HUES48 (cell line): Measurements from ENCODE around the gene TPRKB.
"Not testable (repeated sequence)": the region's sequence is repeated elsewhere in the genome, so short reads cannot be mapped to it uniquely, and the experiment has no call there.

ENCODE experiments used
- H3K27ac ChIP-seq: one replicate; pipeline ENCODE4 v1.7.0; 2013; ENCODE audit warnings: low read depth, low read length, inconsistent platforms
- H3K27me3 ChIP-seq: 2 replicates; pipeline ENCODE4 v1.6.1; 2013; ENCODE audit warnings: mild to moderate bottlenecking, low read length; ENCODE audit not compliant: control insufficient read depth, insufficient read depth
- H3K36me3 ChIP-seq: 2 replicates; pipeline ENCODE4 v1.6.1; 2013; ENCODE audit warnings: low read length; ENCODE audit not compliant: control insufficient read depth, insufficient read depth
- H3K4me1 ChIP-seq: 2 replicates; pipeline ENCODE4 v1.6.1; 2013; ENCODE audit warnings: mild to moderate bottlenecking, low read length; ENCODE audit not compliant: control insufficient read depth, insufficient read depth
- H3K4me3 ChIP-seq: 2 replicates; pipeline ENCODE4 v1.5.1; 2013; ENCODE audit warnings: mild to moderate bottlenecking, low read depth, low read length
- H3K9ac ChIP-seq: 2 replicates; pipeline ENCODE4 v1.6.1; 2013; ENCODE audit warnings: mild to moderate bottlenecking, low read depth, low read length, moderate library complexity
- H3K9me3 ChIP-seq: 2 replicates; pipeline ENCODE4 v1.6.1; 2013; ENCODE audit warnings: low read length; ENCODE audit not compliant: control insufficient read depth, insufficient read depth

TPRKB gene

DNA sequence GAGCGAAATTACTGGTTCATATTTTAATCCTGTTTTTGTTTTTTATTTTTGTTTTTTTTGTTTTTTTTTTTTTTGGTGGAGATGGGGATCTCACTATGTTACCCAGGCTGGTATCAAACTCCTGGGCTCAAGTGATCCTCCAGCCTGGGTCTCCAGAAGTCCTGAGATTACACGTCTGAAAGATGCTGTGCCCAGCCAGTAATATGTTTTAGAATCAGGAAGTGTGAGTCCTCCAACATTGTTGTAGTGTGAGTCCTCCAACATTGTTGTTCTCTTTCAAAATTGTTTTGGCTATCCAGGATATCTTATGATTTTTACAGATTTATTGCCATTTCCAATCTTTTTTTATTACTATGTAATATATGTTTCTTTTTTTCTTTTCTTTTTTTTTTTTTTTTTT is 23.1 kb downstream of the TPRKB start:
- Histone ChIP-seq H3K36me3 (no peaks in the 10 kb centered on the region), H3K4me3 (no peak overlapping the region), H3K27me3 (no peaks in the 10 kb centered on the region), H3K9me3 (no peaks in the 10 kb centered on the region; the same call in 1 of the 2 replicates), H3K9ac (no peak overlapping the region), H3K27ac (no peak overlapping the region), H3K4me1 (no peaks in the 10 kb centered on the region)

DNA sequence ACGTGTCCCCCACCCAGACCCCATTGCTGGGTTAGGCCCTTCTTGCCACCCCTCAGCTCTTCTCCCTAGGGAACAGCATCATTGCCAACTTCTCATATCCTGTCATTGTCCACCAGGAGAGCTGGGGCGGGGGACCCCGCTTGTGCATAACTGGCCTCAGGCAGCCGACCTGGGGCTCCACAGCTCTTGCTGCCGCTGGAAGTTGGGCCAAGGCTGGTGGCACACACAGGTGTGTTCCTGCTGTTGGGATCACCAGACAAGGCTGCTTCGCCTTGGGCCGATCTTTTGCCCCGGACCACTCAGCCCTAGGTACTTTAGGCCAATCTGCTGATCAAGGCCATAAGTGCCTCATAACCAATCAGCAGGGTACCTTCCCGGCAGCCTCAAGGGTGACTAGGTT is 28.6 kb downstream of the TPRKB start:
- no peaks in the 10 kb centered on the region for H3K4me1 ChIP-seq
- H3K4me3 ChIP-seq = no peak overlapping the region
- H3K36me3 ChIP-seq = no peaks in the 10 kb centered on the region
- no peak overlapping the region for H3K27ac ChIP-seq
- no peaks in the 10 kb centered on the region for H3K9me3 ChIP-seq
- no peaks in the 10 kb centered on the region for H3K27me3 ChIP-seq
- H3K9ac ChIP-seq = no peak overlapping the region

DNA sequence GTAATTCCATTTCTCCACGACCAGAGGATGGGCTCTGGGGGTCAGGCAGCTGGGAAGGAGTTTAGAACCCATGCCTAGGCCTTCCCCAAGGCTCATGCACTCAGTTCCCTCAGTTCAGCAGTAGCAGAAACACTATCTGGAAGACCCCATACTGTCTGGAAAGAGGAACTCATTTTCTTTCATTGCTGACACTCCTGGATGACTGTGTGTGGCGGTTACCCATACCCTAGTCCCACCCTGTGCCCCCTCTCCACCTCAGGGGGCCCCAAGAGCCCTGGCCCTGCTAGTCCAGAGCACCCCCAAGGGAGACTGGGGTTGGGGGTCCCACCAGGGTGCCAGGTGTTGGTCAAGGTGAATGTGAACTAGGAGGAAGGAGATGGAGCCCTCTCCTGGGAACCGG is 29.5 kb downstream of the TPRKB start:
- H3K4me3 ChIP-seq = no peak overlapping the region
- no peak overlapping the region for H3K9ac ChIP-seq
- H3K27ac ChIP-seq = no peak overlapping the region
- no peaks in the 10 kb centered on the region for H3K9me3 ChIP-seq
- no peaks in the 10 kb centered on the region for H3K4me1 ChIP-seq
- H3K27me3 ChIP-seq = no peaks in the 10 kb centered on the region
- H3K36me3 ChIP-seq = no peaks in the 10 kb centered on the region

DNA sequence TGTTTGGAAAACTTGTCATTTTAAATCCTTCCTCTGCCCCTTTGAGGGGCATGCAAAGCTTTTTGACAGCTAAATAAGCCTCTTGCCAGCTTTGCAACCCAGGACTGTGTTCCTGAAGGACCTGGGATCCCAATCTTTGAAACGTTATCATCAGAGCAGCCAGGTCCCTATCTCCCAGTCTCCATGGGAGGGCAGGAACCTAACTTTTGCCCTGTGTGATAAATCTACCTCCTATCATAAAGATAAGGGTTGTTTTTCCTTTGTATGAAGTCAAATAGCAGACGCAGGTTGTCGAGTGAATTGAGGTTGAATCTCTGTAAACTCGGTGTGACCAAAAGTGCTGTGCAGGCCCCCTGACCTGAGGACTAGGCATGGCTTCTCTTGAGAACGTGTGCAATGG is 30.1 kb downstream of the TPRKB start:
- Histone ChIP-seq H3K9ac (no peak overlapping the region), H3K27me3 (no peaks in the 10 kb centered on the region), H3K4me3 (no peak overlapping the region), H3K27ac (no peak overlapping the region), H3K4me1 (no peaks in the 10 kb centered on the region), H3K9me3 (no peaks in the 10 kb centered on the region), H3K36me3 (no peaks in the 10 kb centered on the region)

DNA sequence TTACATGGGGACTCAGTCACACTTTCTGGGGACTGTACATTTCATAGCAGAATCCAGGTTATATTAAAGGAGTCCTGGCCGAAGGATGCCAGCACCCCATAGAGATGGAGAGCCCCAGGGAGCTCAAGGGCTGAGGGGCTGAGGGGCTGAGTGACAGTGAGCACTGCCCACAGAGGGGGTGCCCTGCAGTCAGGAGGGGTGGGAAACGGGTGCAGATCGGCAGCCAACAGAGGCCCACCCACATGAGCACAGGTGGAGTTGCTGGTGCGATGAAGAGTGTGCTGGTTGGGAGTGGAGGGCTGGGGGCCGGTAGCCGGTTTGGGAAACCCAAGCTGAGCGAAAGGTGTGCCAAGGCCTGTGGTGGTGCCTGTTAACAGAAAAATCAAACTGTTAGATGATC is 32.1 kb downstream of the TPRKB start:
- no peaks in the 10 kb centered on the region for H3K9me3 ChIP-seq
- H3K4me1 ChIP-seq = no peaks in the 10 kb centered on the region
- no peak overlapping the region for H3K27ac ChIP-seq
- H3K4me3 ChIP-seq = no peak overlapping the region
- no peaks in the 10 kb centered on the region for H3K27me3 ChIP-seq
- no peaks in the 10 kb centered on the region for H3K36me3 ChIP-seq
- H3K9ac ChIP-seq = no peak overlapping the region

DNA sequence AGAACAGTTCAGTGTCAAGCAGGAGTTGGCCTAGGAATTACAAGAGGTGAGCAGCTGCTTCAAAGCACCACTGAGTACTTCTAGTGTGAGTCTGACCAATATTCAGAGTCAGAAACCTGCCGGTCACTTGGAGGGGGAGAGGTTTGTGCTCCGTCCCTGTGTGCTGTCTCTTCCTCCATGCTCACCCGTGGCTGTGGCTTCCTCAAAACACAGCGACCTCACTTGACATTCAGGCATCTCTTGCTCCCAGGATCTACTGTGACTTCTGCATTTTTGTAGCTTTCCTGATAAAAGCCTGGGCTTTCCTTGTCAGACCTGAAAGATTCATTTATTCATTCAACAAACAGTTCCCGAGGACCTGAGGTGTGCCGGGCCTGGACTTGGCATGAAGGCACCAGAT is 32.9 kb downstream of the TPRKB start:
- no peaks in the 10 kb centered on the region for H3K36me3 ChIP-seq
- H3K27ac ChIP-seq = no peak overlapping the region
- H3K4me3 ChIP-seq = no peak overlapping the region
- H3K9ac ChIP-seq = no peak overlapping the region
- H3K4me1 ChIP-seq = no peaks in the 10 kb centered on the region
- H3K27me3 ChIP-seq = no peaks in the 10 kb centered on the region
- H3K9me3 ChIP-seq = no peaks in the 10 kb centered on the region

DNA sequence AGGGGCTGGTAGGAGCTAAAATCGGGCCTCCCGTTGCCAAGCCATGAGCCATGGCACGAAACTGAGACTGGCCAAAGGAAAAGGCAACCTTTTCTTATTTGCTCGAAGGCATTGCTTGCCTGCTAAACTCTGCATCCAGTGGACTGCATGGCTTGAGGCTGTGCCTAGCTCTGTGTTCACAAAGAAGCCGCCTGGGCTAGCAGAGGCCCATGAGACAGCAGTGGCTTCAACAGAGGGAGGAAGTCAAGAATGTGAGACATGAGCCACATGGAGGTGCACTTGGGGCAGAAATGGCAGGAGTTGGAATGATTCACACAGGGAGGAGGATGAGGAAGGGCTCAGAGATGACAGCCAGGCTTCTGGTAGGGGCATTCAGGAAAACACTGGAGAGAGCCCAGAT is 33.5 kb downstream of the TPRKB start:
- no peak overlapping the region for H3K9ac ChIP-seq
- H3K36me3 ChIP-seq = no peaks in the 10 kb centered on the region
- H3K9me3 ChIP-seq = peaks cover 3% of the 10 kb centered on the region
- H3K27ac ChIP-seq = no peak overlapping the region
- no peaks in the 10 kb centered on the region for H3K27me3 ChIP-seq
- no peaks in the 10 kb centered on the region for H3K4me1 ChIP-seq
- H3K4me3 ChIP-seq = no peak overlapping the region

DNA sequence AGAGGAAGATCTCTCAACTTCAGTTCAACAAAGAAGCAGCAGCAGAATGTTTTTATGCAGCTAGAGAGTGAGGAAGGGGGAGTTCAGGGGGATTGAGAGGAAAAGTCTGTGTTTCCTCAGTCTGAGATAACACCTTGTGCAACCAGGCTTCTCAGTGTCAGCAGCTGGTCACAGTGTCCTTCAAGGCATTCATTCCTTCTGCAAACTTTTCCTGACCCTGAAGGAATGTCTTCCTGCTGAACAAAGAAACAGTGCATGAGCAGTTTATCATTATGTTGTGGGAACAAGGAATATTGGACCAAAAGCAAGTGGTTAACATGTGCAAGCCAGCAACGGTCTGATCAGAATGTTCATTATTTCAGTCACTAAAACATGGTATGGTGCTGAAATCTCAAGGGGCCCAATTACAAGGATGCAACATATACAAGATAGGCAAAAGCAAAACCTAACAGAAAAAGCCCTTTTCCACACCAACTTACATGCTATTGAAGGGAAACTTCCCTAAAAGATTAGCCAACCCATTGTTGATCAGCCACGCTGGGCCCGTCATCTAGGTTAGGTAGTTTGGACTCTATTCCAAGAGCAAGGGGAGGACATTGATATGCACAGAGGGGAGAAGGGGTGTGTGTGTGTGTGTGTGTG is 34.2 kb downstream of the TPRKB start:
- H3K4me1 ChIP-seq, H3K27me3 ChIP-seq, H3K4me3 ChIP-seq, H3K36me3 ChIP-seq, H3K27ac ChIP-seq, H3K9ac ChIP-seq, H3K9me3 ChIP-seq: not testable (repeated sequence)

DNA sequence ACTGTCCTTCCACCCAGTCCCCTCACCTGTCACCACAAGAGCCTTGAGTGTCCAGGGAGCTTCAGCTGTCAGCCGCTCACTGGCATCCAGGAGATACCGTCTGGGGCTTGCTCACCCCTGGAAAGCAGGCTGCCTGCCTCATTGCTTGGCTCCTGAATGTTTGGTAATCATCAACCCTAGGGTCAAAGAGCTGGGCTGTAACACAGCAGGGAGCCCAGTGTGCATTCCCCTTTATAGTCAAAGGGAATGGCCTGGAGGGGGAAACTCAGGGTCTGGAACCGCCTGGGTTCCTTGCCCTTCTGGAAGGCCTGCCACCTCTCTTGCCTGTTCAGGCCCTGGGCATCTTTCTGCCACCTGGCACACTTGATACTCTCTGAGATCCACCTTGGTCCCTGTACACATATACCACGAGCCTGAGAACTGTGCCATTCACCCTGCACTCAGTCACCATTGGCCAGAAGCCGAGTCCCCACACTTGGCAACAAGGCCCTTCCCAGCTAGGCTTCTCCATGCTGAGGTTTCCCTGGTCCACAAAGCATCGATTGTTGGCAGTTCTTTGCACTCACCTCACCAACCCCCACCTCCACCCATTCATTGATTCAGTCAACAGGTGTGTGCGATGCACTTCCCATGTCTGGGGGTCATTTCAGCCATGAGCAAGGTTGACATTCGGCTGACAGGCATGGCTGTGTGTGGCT is 35.0 kb downstream of the TPRKB start:
- peaks cover 18% of the 10 kb centered on the region for H3K9me3 ChIP-seq
- no peaks in the 10 kb centered on the region for H3K27me3 ChIP-seq
- no peak overlapping the region for H3K4me3 ChIP-seq
- H3K27ac ChIP-seq = no peak overlapping the region
- no peak overlapping the region for H3K9ac ChIP-seq
- H3K4me1 ChIP-seq = no peaks in the 10 kb centered on the region
- no peaks in the 10 kb centered on the region for H3K36me3 ChIP-seq

DNA sequence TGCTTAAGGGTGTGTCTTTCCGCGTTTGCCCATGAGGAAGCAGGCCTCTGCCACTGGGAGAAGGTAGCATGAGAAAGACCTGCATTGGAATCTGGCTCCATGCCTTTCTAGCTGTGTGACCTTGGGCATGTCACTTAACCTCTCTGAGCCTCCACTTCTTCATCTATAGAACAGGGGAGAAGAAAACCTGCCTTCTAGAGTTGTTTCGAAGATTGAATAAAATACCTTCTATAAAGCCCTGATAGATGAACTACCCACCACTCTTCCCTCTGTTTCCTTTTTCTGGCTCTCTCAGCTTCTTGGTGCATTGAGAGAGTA is 35.7 kb downstream of the TPRKB start:
- peaks cover 18% of the 10 kb centered on the region for H3K9me3 ChIP-seq
- H3K27ac ChIP-seq, H3K36me3 ChIP-seq, H3K4me1 ChIP-seq, H3K27me3 ChIP-seq, H3K9ac ChIP-seq, H3K4me3 ChIP-seq: not testable (repeated sequence)

DNA sequence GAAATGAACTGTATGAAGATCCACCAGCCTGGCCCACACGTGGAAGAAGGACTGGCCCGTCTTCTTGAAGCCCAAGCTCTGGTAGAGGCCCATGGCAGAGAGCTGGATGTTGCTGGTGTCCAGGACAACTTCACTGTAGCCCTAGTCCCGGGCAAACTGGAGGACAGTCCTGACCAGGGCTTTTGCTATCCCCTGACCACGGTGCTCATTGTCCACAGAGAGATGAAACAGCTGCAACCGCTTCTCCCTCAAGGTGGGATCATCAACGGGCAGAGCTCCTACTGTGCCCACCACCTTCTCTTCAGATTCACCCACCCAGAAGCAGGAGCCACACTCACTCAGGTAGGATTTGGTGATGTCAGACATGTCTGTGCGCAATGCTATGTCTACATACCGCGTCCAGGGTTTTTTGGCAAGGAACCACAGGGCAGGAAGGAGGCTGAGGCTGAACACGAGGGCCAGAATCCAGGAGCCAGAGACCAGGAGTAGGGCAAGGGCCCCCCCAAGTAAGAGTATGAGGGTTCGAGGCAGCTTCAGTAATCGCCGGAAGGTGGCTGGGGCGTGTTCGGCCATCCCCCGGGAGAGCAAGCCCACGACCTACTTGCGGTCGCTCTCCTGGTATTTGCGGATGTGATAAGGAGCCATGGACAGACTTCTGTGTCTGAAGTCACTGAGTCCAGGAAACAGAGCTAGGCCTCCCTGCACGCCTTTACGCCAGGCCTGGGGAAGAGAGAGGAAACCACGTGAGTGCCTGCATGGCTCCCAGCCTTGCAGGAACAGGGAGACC is 36.3 kb downstream of the TPRKB start:
- H3K27me3 ChIP-seq = no peaks in the 10 kb centered on the region
- no peak overlapping the region for H3K9ac ChIP-seq
- H3K4me3 ChIP-seq = no peak overlapping the region
- no peak overlapping the region for H3K27ac ChIP-seq
- H3K36me3 ChIP-seq = no peaks in the 10 kb centered on the region
- H3K9me3 ChIP-seq = peaks cover 18% of the 10 kb centered on the region
- H3K4me1 ChIP-seq = no peaks in the 10 kb centered on the region
